Measurements from ENCODE around the gene ZNRF1. TPM values are rescaled to one million over a fixed set of nuclear protein-coding genes. Genes with fewer than 3 reads are reported as not detected.

ZNRF1 gene
- total and polyA plus RNA-seq, 2 of the 8 experiments (the other 6 are each of a cell fraction or from before 2014, with no cell fraction given) = 33.5 to 52.9 TPM

GRCh38 chr16:75103994-75104393 lies 105.2 kb downstream of the ZNRF1 start:
- ChIA-PET CTCF (ENCODE audit: partially characterized antibody) (interaction anchor here (0.7 to 2.0 kb wide), 4 partner anchors 15 to 118 kb away, joined by 3 to 7 read pairs (median 3); partner anchors contain the start of gene ZNRF1), POLR2A (ENCODE audit: partially characterized antibody) (interaction anchor here (1.0 to 2.2 kb wide), 3 partner anchors 7 to 324 kb away, joined by 3 to 7 read pairs (median 6); no protein-coding TSS in a partner anchor)
- H3K23ac ChIP-seq (ENCODE audit: insufficient read length) = no peak overlapping the region
- no peak overlapping the region for H2AK5ac ChIP-seq (ENCODE audit: low read depth, low read length)
- H3K79me1 ChIP-seq (ENCODE audit: low read depth, low read length) = peaks cover 10% of the 10 kb centered on the region
- no peak overlapping the region for H2BK15ac ChIP-seq (ENCODE audit: low read length)
- H2AFZ ChIP-seq (ENCODE audit: low read length) = no peak overlapping the region
- no peak overlapping the region for H3K56ac ChIP-seq (replicated peaks; ENCODE audit: insufficient read length, low read depth, low read length)
- H3K79me2 ChIP-seq (ENCODE audit: control insufficient read depth in 1 of 2, insufficient read depth in 2 of 2, low read length in 2 of 2) = peaks cover 0 to 23% of the 10 kb centered on the region in 2 experiments; a peak in 1 of 4 replicates
- H3K14ac ChIP-seq (ENCODE audit: insufficient read length) = no peak overlapping the region
- TF ChIP-seq BCL11A (IDR thresholded peaks at IDR 0.05; ENCODE audit: low read depth in 2 of 2, low read length in 2 of 2) (no peak), BRCA1 (IDR thresholded peaks at IDR 0.05; ENCODE audit: low read depth, low read length) (no peak), KDM5A (IDR thresholded peaks at IDR 0.05; ENCODE audit: low read length) (no peak), TEAD4 (IDR thresholded peaks at IDR 0.05; ENCODE audit: low read depth, low read length) (no peak), TAF7 (optimal IDR thresholded peaks at IDR 0.05; ENCODE audit: borderline replicate concordance, low read depth, low read length) (no peak), GABPA (IDR thresholded peaks at IDR 0.05; ENCODE audit: borderline replicate concordance, insufficient read depth, low read length) (no peak), KDM1A (IDR thresholded peaks at IDR 0.05; ENCODE audit: borderline replicate concordance, low read length) (peak; percentile 51; the same call in 1 of the 2 replicates)
- no peak overlapping the region for H4K8ac ChIP-seq (ENCODE audit: extremely low read depth, insufficient read depth, low read length)
- H4K20me1 ChIP-seq (replicated peaks in 1 of 2; ENCODE audit: control insufficient read depth in 1 of 2, insufficient read depth in 2 of 2, low read length in 2 of 2) = peaks cover 0 to 8% of the 10 kb centered on the region in 2 experiments
- H3K23me2 ChIP-seq (ENCODE audit: low read depth, low read length) = no peaks in the 10 kb centered on the region; the same call in 1 of the 2 replicates
- H3K4me2 ChIP-seq (ENCODE audit: insufficient read depth in 1 of 2, low read depth in 2 of 2, low read length in 2 of 2) = no peak overlapping the region
- no peak overlapping the region for H2BK20ac ChIP-seq (ENCODE audit: low read length)
- no peak overlapping the region for H3K4me3 ChIP-seq (ENCODE audit: extremely low read depth in 1 of 4, insufficient read depth in 2 of 4, low read depth in 3 of 4, low read length in 4 of 4)
- H3K9me3 ChIP-seq (ENCODE audit: insufficient read depth in 2 of 2, low read depth in 1 of 2, low read length in 1 of 2) = no peaks in the 10 kb centered on the region
- no peak overlapping the region for H2BK5ac ChIP-seq (ENCODE audit: low read depth, low read length)
- H3K27me3 ChIP-seq (replicated peaks in 1 of 4; ENCODE audit: control insufficient read depth in 3 of 4, extremely low read depth in 1 of 4, insufficient read depth in 3 of 4, low read length in 3 of 4) = no peaks in the 10 kb centered on the region
- H4K5ac ChIP-seq (ENCODE audit: insufficient read length, low read depth, low read length) = no peak overlapping the region
- H3K9ac ChIP-seq (replicated peaks in 1 of 4; ENCODE audit: extremely low read depth in 1 of 4, low read depth in 3 of 4, low read length in 3 of 4) = no peak overlapping the region
- no peak overlapping the region; the same call in 1 of the 2 replicates for H2BK12ac ChIP-seq (ENCODE audit: low read depth, low read length)
- H3K4me1 ChIP-seq (replicated peaks in 1 of 4; ENCODE audit: control insufficient read depth in 3 of 4, insufficient read depth in 4 of 4, low read length in 3 of 4) = peaks cover 8 to 23% (median 16%) of the 10 kb centered on the region in 4 experiments
- H3K36me3 ChIP-seq (ENCODE audit: control insufficient read depth in 2 of 4, insufficient read depth in 4 of 4, low read length in 3 of 4) = peaks cover 0 to 4% (median 0%) of the 10 kb centered on the region in 4 experiments; a peak in 2 of 8 replicates
- no peak overlapping the region for H2BK120ac ChIP-seq (replicated peaks; ENCODE audit: low read depth, low read length)
- no peak for DNase-seq (ENCODE audit: low read depth in 1 of 2, low spot score in 2 of 2)
- no peak for FAIRE-seq
- no peak overlapping the region for H4K91ac ChIP-seq (replicated peaks; ENCODE audit: insufficient read length, low read length)
- no peak overlapping the region for H3K4ac ChIP-seq (replicated peaks; ENCODE audit: insufficient read length, low read depth, low read length)
- no peak overlapping the region for H3K18ac ChIP-seq (ENCODE audit: extremely low read depth, low read length)
- H3K27ac ChIP-seq (ENCODE audit: low read depth, low read length) = no peak overlapping the region
- WGBS, 2 experiments (ENCODE audit: extremely low coverage in 1 of 2, insufficient coverage in 1 of 2, insufficient read length in 1 of 2, insufficient replicate concordance in 2 of 2, low coverage in 1 of 2, low lambda C conversion rate in 2 of 2, missing lambda C conversion rate in 1 of 2) = 94% methylated on average over 5 of the region's 5 CpGs; no CpG with 5 or more reads in 1 of the 2 experiments

Data from H1 (cell line).